ENCODE data around the gene NDEL1.
"Not testable (repeated sequence)": the region's sequence is repeated elsewhere in the genome, so short reads cannot be mapped to it uniquely, and the experiment has no call there.

Gene NDEL1

GRCh38 chr17:8435245-8436168 lies at the start of gene NDEL1:
Gene NDEL1, plus strand, starts transcription at chr17:8435884. Its CDS starts 8,388 bp downstream, at chr17:8444272.
- peak; percentile 91 for DNase-seq

GRCh38 chr17:8386841-8387240 lies 48.8 kb upstream of the NDEL1 start:
- DNase-seq, result no peak

- DNase-seq, result peak; percentile 5
Observed at GRCh38 chr17:8387914-8388651, 47.6 kb upstream of the NDEL1 start.

GRCh38 chr17:8391711-8392110 lies 44.0 kb upstream of the NDEL1 start:
- no peak for DNase-seq

- no peak for DNase-seq
Observed at GRCh38 chr17:8392274-8392673, 43.4 kb upstream of the NDEL1 start.

GRCh38 chr17:8392674-8393469 lies 42.8 kb upstream of the NDEL1 start:
- no peak for DNase-seq

GRCh38 chr17:8393470-8394231 lies 42.0 kb upstream of the NDEL1 start:
- no peak for DNase-seq

- DNase-seq, result not testable (repeated sequence)
Observed at GRCh38 chr17:8394497-8394896, 41.2 kb upstream of the NDEL1 start.

- no peak for DNase-seq
Observed at GRCh38 chr17:8397636-8398035, 38.0 kb upstream of the NDEL1 start, which contains the start of gene RNF222. Gene RNF222, minus strand, starts transcription at chr17:8397827. Its CDS starts 4,366 bp downstream, at chr17:8393461.

- DNase-seq, result no peak
Observed at GRCh38 chr17:8398980-8399379, 36.7 kb upstream of the NDEL1 start.

GRCh38 chr17:8401107-8401506 lies 34.6 kb upstream of the NDEL1 start:
- no peak for DNase-seq

- DNase-seq, result no peak
Observed at GRCh38 chr17:8402921-8403536, 32.7 kb upstream of the NDEL1 start.

- DNase-seq, result no peak
Observed at GRCh38 chr17:8405499-8406016, 30.1 kb upstream of the NDEL1 start.

- no peak for DNase-seq
Observed at GRCh38 chr17:8406174-8406573, 29.5 kb upstream of the NDEL1 start.

- no peak for DNase-seq
Observed at GRCh38 chr17:8408371-8408770, 27.3 kb upstream of the NDEL1 start.

- DNase-seq, result peak; percentile 16
Observed at GRCh38 chr17:8409966-8410882, 25.5 kb upstream of the NDEL1 start.

- no peak for DNase-seq
Observed at GRCh38 chr17:8410883-8411238, 24.8 kb upstream of the NDEL1 start.

GRCh38 chr17:8412089-8412488 lies 23.6 kb upstream of the NDEL1 start:
- no peak for DNase-seq

GRCh38 chr17:8413328-8413727 lies 22.4 kb upstream of the NDEL1 start:
- DNase-seq, result no peak

- DNase-seq, result no peak
Observed at GRCh38 chr17:8413938-8414337, 21.7 kb upstream of the NDEL1 start.

Measured in NK-92 treated with Interleukin-12 subunit alpha and Interleukin-12 subunit beta, amount 100 ng/mL, for 24 hours (cell line).